ENCODE measurements around the gene ST6GALNAC4.
A peak's percentile ranks its signal among the peaks of the same experiment; 100 is the strongest.

The ST6GALNAC4 gene

GRCh38 chr9:127878652-127879390, 38.0 kb downstream of the ST6GALNAC4 start:
- DNase-seq (ENCODE audit: low read depth), result no peak
- TF ChIP-seq, protein P1, sequence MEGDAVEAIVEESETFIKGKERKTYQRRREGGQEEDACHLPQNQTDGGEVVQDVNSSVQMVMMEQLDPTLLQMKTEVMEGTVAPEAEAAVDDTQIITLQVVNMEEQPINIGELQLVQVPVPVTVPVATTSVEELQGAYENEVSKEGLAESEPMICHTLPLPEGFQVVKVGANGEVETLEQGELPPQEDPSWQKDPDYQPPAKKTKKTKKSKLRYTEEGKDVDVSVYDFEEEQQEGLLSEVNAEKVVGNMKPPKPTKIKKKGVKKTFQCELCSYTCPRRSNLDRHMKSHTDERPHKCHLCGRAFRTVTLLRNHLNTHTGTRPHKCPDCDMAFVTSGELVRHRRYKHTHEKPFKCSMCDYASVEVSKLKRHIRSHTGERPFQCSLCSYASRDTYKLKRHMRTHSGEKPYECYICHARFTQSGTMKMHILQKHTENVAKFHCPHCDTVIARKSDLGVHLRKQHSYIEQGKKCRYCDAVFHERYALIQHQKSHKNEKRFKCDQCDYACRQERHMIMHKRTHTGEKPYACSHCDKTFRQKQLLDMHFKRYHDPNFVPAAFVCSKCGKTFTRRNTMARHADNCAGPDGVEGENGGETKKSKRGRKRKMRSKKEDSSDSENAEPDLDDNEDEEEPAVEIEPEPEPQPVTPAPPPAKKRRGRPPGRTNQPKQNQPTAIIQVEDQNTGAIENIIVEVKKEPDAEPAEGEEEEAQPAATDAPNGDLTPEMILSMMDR (conservative IDR thresholded peaks at IDR 0.05; ENCODE audit: low read depth, low read length), result no peak
- no peak overlapping the region for H3K4me3 ChIP-seq (ENCODE audit: low read depth, low read length)

DNA sequence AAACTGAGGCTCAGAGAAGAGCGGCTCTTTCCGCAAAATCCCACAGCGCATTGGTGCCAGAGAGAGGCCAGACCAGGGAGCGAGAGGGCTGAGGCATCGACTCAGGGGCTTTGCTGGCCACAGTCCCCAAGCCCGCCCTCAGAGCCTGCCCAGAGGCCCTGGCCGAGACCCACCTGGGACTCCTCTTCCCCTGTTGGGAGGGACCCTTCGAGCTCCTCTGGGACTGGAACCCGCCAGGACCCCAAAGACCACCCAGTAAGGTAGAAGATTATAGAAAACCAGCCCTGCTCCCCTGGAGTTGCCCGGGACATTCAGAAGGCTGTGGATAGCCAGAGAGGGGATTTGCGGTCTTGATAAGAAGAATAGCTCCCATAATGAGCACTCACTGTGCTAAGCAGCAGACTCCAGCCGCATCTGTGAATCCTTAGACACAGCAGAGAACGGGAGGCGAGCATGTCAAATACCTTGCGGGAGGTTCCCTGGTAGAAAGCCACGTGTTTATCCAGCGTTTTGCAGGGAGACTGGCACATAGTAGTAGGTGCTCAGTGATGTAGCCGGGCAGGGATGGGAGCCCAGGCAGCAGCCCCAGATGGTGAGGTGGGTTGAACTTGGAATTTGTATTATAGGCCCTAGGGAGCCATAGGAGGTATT, 38.7 kb downstream of the ST6GALNAC4 start:
- peak overlapping the region; percentile 63 for H3K4me3 ChIP-seq (ENCODE audit: low read depth, low read length)

GRCh38 chr9:127877566-127877998, 39.3 kb downstream of the ST6GALNAC4 start, which contains the start of gene AK1:
TSS of gene AK1 (minus strand) at chr9:127877675. CDS start at chr9:127874617, 3,058 bp downstream.
- H3K4me3 ChIP-seq (ENCODE audit: low read depth, low read length), result peak within 1 kb of the TSS; percentile 63
- TF ChIP-seq, protein P1 (conservative IDR thresholded peaks at IDR 0.05; ENCODE audit: low read depth, low read length), result no peak
- peak; percentile 45 for DNase-seq (ENCODE audit: low read depth)

More for the DNA sequence above, 38.7 kb downstream of the ST6GALNAC4 start:
- no peak for DNase-seq (ENCODE audit: low read depth)
- TF ChIP-seq, protein P1 (conservative IDR thresholded peaks at IDR 0.05; ENCODE audit: low read depth, low read length), result no peak

- TF ChIP-seq, protein P1 (conservative IDR thresholded peaks at IDR 0.05; ENCODE audit: low read depth, low read length), result no peak
Measured at GRCh38 chr9:127876764-127877562, 39.9 kb downstream of the ST6GALNAC4 start.

DNA sequence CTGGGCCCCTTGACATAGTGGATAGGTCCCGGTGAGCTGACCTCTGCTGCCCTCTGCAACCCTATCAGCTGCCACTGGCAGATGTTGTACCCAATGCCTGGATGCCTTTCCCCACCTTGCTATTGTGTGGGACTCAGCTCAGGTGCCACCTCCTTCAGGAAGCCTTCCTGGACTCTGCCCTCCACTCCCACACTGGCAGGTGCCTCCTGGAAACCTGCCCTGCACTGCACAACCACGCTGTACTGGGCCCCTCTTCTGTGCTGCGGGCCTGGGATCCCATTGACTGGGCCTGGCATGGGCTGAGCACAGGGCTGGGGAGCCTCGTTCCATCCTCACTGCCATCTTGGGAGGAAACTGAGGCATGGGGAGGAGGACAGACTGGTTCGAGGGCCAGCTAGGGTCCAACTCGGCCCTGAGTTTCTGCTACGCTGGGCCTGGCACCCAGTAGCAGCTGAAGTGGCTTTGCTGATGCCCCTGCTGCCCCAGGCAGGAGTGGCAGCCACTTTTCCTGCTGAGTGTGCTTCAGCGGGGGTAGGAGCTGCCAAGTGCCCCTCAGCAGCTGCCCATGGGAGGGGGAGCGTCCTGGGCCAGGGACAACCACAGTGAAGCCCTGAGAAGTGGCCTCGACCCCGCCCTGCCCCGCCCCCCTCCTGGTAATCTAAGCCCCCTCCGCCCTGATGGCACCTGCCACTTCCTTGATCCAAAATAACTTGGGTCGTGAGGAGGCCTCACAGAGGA, 40.6 kb downstream of the ST6GALNAC4 start:
- H3K4me3 ChIP-seq (ENCODE audit: low read depth, low read length), result peak overlapping the region; percentile 63
- DNase-seq (ENCODE audit: low read depth), result no peak
- TF ChIP-seq, protein P1 (conservative IDR thresholded peaks at IDR 0.05; ENCODE audit: low read depth, low read length), result no peak

More at GRCh38 chr9:127876764-127877562, 39.9 kb downstream of the ST6GALNAC4 start:
- DNase-seq (ENCODE audit: low read depth), result no peak
- peak overlapping the region; percentile 63 for H3K4me3 ChIP-seq (ENCODE audit: low read depth, low read length)

DNA sequence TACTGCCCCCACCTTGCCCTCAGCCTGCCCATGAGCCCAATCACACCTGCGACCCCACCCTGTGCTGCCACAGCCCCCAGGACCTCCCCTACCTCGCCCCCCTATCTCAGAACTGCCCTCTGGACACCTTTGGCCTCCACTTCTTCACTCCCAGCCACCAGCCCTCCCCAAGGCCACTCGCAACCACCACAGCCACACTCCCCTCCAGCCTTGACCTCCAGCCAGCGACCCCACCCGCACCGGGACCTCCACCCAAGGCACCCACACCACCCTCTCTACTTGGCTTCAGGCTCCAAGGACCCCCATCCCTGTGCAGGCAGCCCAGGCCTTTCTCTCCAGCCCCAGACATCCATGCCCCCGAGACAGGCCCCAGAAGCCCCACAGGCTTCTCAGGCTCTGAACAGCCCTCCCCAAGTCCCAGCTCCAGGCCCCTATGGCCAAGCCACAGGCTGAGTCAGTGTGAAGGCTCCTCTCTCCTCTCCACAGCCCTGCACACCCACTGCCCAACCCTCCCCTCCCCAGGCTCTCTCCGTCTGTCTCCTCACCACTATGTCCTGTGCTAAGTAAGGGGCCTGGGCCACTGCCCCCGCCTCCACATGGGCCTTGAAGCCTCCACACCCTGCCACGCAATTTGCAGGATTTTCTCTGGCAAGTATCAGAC, 41.4 kb downstream of the ST6GALNAC4 start:
- no peak overlapping the region for H3K4me3 ChIP-seq (ENCODE audit: low read depth, low read length)
- peak; percentile 64 for DNase-seq (ENCODE audit: low read depth)
- TF ChIP-seq, protein P1 (conservative IDR thresholded peaks at IDR 0.05; ENCODE audit: low read depth, low read length), result no peak

All from choroid plexus epithelial cell (primary cell).